HCT116 (cell line): ENCODE results near the gene FMN2.

Experiments
- RAD21 ChIP-seq: IDR thresholded peaks from 2 replicates; pipeline ENCODE4 v1.6.1; 2012; ENCODE audit warnings: low read depth, mild to moderate bottlenecking
- TF ChIP-seq, protein P1 (sequence below): IDR thresholded peaks from 2 replicates; pipeline ENCODE4 v1.6.1; 2012
- TF ChIP-seq, protein P2 (sequence below), 3 experiments: fragments of 200-600 bp in 1 of 3; sonication (generic) in 1 of 3; IDR thresholded peaks in 2 of 3; conservative IDR thresholded peaks in 1 of 3; 2 replicates each; pipeline ENCODE4 v1.5.1; 2012 to 2017; ENCODE audit warnings: low read depth in 2 of 3, low read length in 2 of 3, antibody characterized with exemption in 1 of 3, borderline replicate concordance in 1 of 3, control low read depth in 1 of 3, mild to moderate bottlenecking in 1 of 3, mixed read lengths in 1 of 3, mixed run types in 1 of 3, moderate library complexity in 1 of 3; ENCODE audit not compliant: insufficient read depth in 1 of 3

DNA sequence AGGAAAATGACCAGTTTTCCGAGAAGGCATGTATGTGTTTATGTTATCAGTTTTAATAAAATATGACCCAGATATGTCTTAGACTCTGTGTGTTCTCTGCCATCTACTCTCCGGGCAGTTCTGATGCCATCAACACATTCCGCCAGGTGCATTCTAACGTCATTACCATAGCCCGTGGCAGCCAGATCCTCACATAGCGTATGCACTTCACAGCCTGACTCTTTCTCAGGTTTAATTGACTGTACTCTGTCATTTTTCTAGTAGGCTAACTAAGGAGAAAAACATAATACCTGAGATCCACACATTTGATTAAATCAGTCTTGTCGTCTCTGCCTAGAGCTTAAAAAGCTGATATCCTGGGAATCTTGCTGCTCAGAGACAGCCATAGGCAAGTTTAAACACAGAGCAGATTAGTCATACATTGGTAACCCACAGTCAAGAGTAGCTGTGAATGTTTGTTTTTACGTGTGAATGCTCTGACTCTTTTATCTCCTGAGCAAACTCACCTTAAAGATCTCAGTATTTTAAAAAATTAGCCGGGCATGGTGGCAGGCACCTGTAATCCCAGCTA is 344.4 kb downstream of the FMN2 start:
- TF ChIP-seq, protein P1, sequence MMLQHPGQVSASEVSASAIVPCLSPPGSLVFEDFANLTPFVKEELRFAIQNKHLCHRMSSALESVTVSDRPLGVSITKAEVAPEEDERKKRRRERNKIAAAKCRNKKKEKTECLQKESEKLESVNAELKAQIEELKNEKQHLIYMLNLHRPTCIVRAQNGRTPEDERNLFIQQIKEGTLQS: no peak
- TF ChIP-seq, protein P2, sequence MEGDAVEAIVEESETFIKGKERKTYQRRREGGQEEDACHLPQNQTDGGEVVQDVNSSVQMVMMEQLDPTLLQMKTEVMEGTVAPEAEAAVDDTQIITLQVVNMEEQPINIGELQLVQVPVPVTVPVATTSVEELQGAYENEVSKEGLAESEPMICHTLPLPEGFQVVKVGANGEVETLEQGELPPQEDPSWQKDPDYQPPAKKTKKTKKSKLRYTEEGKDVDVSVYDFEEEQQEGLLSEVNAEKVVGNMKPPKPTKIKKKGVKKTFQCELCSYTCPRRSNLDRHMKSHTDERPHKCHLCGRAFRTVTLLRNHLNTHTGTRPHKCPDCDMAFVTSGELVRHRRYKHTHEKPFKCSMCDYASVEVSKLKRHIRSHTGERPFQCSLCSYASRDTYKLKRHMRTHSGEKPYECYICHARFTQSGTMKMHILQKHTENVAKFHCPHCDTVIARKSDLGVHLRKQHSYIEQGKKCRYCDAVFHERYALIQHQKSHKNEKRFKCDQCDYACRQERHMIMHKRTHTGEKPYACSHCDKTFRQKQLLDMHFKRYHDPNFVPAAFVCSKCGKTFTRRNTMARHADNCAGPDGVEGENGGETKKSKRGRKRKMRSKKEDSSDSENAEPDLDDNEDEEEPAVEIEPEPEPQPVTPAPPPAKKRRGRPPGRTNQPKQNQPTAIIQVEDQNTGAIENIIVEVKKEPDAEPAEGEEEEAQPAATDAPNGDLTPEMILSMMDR (IDR thresholded peaks at IDR 0.05 in 2 of 3, conservative IDR thresholded peaks at IDR 0.05 in 1 of 3; ENCODE audit: borderline replicate concordance in 1 of 3, insufficient read depth in 1 of 3, low read depth in 2 of 3, low read length in 2 of 3): no peak
- no peak for TF ChIP-seq RAD21
